GM06990 (cell line): ENCODE data around the gene AGA.

Experiments
- DNase-seq: peaks from one replicate; pipeline ENCODE4 v3.0.0-alpha.2; 2011; ENCODE audit not compliant: insufficient read length; ENCODE audit errors: extremely low read depth
- H3K27me3 ChIP-seq: replicated peaks from 2 replicates; pipeline ENCODE4 v1.6.0; 2011; ENCODE audit warnings: low read length; ENCODE audit not compliant: control insufficient read depth, insufficient read depth
- H3K36me3 ChIP-seq: 2 replicates; pipeline ENCODE4 v1.5.1; 2011; ENCODE audit warnings: low read length; ENCODE audit not compliant: control insufficient read depth, insufficient read depth
- H3K4me3 ChIP-seq: replicated peaks from 2 replicates; pipeline ENCODE4 v1.5.1; 2011; ENCODE audit warnings: low read depth, mild to moderate bottlenecking, control low read depth, low read length
- TF ChIP-seq, protein P1 (sequence below): IDR thresholded peaks from 2 replicates; pipeline ENCODE4 v1.5.1; 2011; ENCODE audit warnings: low read length, control low read depth, mild to moderate bottlenecking, inconsistent platforms; ENCODE audit not compliant: insufficient read depth, poor library complexity, severe bottlenecking

The AGA gene

DNA sequence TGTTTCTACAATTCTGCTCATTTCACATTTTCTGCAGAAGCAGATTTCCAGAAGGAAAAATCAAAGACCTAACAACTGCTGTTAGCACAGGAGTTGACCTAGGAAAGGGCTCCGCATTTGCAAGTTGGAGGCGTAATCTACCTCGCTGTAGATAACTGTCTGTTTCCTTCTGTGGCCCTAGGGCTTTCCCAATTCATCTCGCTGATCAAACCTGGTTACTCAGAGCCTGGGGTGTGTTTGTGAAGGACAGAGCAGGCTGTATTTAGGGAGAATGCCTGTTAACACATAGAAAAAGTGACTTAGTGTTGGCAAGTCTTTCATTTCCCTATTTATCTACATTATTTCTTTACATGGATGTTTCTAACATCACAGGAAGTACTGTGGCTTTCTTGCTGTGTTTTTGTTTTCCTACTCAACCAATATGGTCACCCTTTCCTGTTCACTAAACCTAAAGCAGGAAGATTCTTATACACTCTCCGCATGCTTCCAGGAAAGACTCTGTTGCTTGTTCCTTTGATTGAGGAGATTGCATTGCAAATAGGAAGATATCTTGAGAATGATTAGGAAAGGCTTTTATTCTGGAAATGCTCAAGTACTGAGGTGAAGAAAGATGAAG is 40.5 kb downstream of the AGA start:
- DNase-seq: no peak
- no peaks in the 10 kb centered on the region for H3K27me3 ChIP-seq
- H3K4me3 ChIP-seq: no peak overlapping the region
- H3K36me3 ChIP-seq: no peaks in the 10 kb centered on the region
- TF ChIP-seq, protein P1, sequence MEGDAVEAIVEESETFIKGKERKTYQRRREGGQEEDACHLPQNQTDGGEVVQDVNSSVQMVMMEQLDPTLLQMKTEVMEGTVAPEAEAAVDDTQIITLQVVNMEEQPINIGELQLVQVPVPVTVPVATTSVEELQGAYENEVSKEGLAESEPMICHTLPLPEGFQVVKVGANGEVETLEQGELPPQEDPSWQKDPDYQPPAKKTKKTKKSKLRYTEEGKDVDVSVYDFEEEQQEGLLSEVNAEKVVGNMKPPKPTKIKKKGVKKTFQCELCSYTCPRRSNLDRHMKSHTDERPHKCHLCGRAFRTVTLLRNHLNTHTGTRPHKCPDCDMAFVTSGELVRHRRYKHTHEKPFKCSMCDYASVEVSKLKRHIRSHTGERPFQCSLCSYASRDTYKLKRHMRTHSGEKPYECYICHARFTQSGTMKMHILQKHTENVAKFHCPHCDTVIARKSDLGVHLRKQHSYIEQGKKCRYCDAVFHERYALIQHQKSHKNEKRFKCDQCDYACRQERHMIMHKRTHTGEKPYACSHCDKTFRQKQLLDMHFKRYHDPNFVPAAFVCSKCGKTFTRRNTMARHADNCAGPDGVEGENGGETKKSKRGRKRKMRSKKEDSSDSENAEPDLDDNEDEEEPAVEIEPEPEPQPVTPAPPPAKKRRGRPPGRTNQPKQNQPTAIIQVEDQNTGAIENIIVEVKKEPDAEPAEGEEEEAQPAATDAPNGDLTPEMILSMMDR: no peak

DNA sequence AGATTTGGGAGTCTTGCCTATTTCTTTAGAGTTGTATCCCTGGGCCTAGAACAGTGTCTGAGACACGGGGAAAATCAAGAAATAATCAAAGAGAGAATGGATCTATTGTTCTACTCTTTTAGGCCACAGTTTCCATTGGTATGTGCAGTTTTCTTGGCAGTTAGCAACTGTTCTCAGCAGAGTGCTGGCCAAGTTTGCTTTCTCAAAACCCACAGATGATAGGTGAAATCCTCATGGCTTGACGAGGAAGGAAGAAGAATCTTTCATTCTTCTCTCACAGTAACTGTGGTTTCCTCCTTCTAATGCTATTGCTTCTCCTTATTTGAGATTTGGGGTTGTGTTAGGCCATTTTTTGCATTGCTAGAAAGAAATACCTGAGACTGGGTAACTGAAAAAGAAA is 42.2 kb downstream of the AGA start:
- Histone ChIP-seq H3K4me3 (no peak overlapping the region), H3K36me3 (no peaks in the 10 kb centered on the region), H3K27me3 (no peaks in the 10 kb centered on the region)
- no peak for DNase-seq
- TF ChIP-seq, protein P1: no peak

DNA sequence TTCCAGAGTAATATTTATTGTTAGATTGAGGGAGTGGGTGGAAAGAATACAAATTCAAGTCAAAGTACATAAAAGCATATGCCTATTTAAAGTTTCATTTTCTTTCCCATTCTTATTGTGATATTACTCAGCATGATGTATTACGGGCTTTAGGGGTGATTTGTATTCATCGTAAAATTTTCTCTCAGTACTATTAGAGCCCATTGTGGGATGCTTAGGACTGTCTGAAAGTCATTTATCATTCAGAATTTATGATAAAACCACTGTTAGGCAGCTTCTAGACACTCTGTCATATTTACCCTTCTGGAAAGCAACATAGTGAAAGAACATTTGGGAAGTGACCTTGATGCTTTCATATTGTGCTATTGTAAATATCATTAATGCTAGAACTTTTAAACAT is 45.9 kb downstream of the AGA start:
- no peak for DNase-seq

DNA sequence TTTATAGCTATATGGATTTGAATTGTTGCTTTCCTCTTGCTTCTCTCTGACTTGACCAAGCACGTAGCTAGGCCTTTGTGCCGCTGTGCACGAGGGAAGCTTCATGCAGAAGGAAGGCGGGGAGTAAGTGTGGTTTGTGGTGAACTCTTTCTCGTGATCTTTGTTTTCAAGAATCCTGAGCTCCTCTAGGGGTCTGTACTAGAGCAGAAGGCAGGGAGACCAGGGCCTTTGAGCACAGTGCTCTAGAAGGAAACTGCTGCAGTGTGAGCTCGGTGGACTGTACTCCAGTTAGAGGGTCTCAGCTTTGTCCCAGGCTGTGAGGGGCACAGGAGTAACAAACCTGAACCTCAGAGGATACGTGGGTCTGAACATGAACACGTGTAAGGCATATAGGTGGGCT is 49.0 kb downstream of the AGA start:
- TF ChIP-seq, protein P1: no peak
- no peak for DNase-seq

More for the DNA sequence above, 45.9 kb downstream of the AGA start:
- TF ChIP-seq, protein P1: no peak
- Histone ChIP-seq H3K4me3 (no peak overlapping the region), H3K36me3 (no peaks in the 10 kb centered on the region), H3K27me3 (no peaks in the 10 kb centered on the region)

DNA sequence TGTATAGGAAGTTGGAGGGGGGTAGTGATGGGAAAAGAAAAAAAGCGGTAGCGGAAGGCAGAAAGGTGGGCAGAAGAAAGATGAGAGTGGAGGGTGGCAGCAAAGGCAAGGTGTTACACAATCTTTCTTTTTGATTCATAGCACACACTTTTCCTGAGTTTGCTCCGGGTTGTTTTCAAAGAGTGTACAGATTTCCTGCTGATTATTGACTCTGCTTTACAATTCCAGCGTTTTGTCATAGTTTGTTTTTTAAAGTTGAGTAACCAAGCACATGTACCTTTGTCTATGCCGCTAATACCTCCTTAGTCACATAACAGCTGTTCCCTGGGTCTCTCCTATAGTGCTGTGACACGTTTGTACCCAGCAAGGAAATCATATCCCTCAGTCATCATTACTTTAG is 50.3 kb downstream of the AGA start:
- H3K4me3 ChIP-seq: no peak overlapping the region
- DNase-seq: no peak
- TF ChIP-seq, protein P1: no peak
- no peaks in the 10 kb centered on the region for H3K27me3 ChIP-seq
- no peaks in the 10 kb centered on the region for H3K36me3 ChIP-seq

More for the DNA sequence above, 49.0 kb downstream of the AGA start:
- Histone ChIP-seq H3K4me3 (no peak overlapping the region), H3K27me3 (no peaks in the 10 kb centered on the region), H3K36me3 (no peaks in the 10 kb centered on the region)

DNA sequence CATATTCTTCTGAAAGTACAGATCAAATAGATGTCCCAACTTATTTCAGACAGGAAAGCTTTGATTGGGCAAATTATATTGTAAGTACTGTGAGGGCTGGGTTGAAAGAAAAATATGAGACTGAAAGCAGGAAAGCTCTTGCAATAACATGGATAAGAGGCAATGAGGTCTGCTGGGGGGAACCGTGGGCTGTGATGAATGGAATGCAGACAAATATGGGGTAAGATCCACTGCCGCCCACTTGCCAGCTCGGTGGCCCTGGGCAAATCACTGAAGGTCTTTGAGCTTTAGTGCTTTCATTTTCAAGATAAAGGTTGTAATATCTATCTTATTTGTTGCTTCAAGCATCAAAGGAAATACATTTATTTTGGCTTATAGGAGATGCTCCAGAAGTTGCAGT is 51.0 kb downstream of the AGA start:
- H3K4me3 ChIP-seq: no peak overlapping the region
- no peaks in the 10 kb centered on the region for H3K36me3 ChIP-seq
- DNase-seq: no peak
- no peaks in the 10 kb centered on the region for H3K27me3 ChIP-seq
- TF ChIP-seq, protein P1: no peak
